GM12892 (cell line): Measurements from ENCODE around the gene RBFOX2.
"Not testable (repeated sequence)": the region's sequence is repeated elsewhere in the genome, so short reads cannot be mapped to it uniquely, and the experiment has no call there.

ENCODE experiments used
- DNase-seq: peaks from one replicate; pipeline ENCODE4 v3.0.0; 2011; ENCODE audit not compliant: insufficient read length
- FAIRE-seq: peaks from 2 replicates; lab custom pipeline; 2011; peaks lifted over from hg19 to GRCh38; lab: Jason Lieb, UNC
- POLR2A ChIP-seq: IDR thresholded peaks from 2 replicates; pipeline ENCODE4 v1.6.1; 2011; ENCODE audit warnings: low read depth, low read length, control low read depth
- POLR2AphosphoS5 ChIP-seq: IDR thresholded peaks from 2 replicates; pipeline ENCODE4 v1.6.1; 2011; ENCODE audit warnings: low read depth, low read length, control low read depth
- TAF1 ChIP-seq: IDR thresholded peaks from 2 replicates; pipeline ENCODE4 v1.6.1; 2011; ENCODE audit warnings: low read depth, mild to moderate bottlenecking, control low read depth, low read length, borderline replicate concordance

The RBFOX2 gene

GRCh38 chr22:35746946-35747703, 281.5 kb downstream of the RBFOX2 start:
- no peak for TF ChIP-seq TAF1
- no peak for TF ChIP-seq POLR2A
- no peak for TF ChIP-seq POLR2AphosphoS5
- DNase-seq (no peak), FAIRE-seq (no peak)

- no peak for FAIRE-seq
- no peak for DNase-seq
- TF ChIP-seq POLR2A (no peak), TAF1 (no peak)
These were observed 282.4 kb downstream of the RBFOX2 start for GRCh38 chr22:35746248-35746647.

GRCh38 chr22:35743326-35743860, 285.2 kb downstream of the RBFOX2 start:
- DNase-seq: no peak
- FAIRE-seq: no peak
- no peak for TF ChIP-seq POLR2AphosphoS5
- no peak for TF ChIP-seq TAF1
- no peak for TF ChIP-seq POLR2A

GRCh38 chr22:35742342-35743100, 286.1 kb downstream of the RBFOX2 start:
- no peak for DNase-seq
- TF ChIP-seq POLR2AphosphoS5 (no peak), TAF1 (no peak), POLR2A (no peak)
- no peak for FAIRE-seq

- TF ChIP-seq TAF1 (no peak), POLR2AphosphoS5 (no peak), POLR2A (no peak)
- DNase-seq (no peak), FAIRE-seq (no peak)
These were observed 288.0 kb downstream of the RBFOX2 start for GRCh38 chr22:35740616-35741015.

GRCh38 chr22:35739931-35740380, 288.7 kb downstream of the RBFOX2 start:
- no peak for FAIRE-seq
- no peak for DNase-seq
- TF ChIP-seq POLR2A: no peak
- TF ChIP-seq TAF1: no peak
- TF ChIP-seq POLR2AphosphoS5: no peak

- DNase-seq (no peak), FAIRE-seq (no peak)
- no peak for TF ChIP-seq POLR2AphosphoS5
These were observed 289.3 kb downstream of the RBFOX2 start for GRCh38 chr22:35739076-35739930.

GRCh38 chr22:35737886-35738285, 290.7 kb downstream of the RBFOX2 start:
- not testable (repeated sequence) for DNase-seq, FAIRE-seq

GRCh38 chr22:35736701-35737100, 291.9 kb downstream of the RBFOX2 start:
- TF ChIP-seq POLR2AphosphoS5: no peak
- TF ChIP-seq POLR2A: no peak
- TF ChIP-seq TAF1: no peak
- DNase-seq (no peak), FAIRE-seq (no peak)

- DNase-seq: no peak
- TF ChIP-seq POLR2A: no peak
- TF ChIP-seq POLR2AphosphoS5: no peak
- no peak for TF ChIP-seq TAF1
- FAIRE-seq: no peak
These were observed 292.5 kb downstream of the RBFOX2 start for GRCh38 chr22:35736166-35736565.

- TF ChIP-seq TAF1 (no peak), POLR2AphosphoS5 (no peak), POLR2A (no peak)
- DNase-seq: no peak
- FAIRE-seq: no peak
These were observed 293.1 kb downstream of the RBFOX2 start for GRCh38 chr22:35735542-35735941.

- no peak for TF ChIP-seq POLR2AphosphoS5
- DNase-seq (no peak), FAIRE-seq (no peak)
These were observed 294.2 kb downstream of the RBFOX2 start for GRCh38 chr22:35734517-35734827.
